Activated T-helper 1 cell treated with anti-CD3 and anti-CD28 coated beads, Interleukin-12 subunit alpha, Interleukin-12 subunit beta, Interleukin-2, Interleukin-4 antibody, amounts not matched to agents 30 ng/mL and 10 ng/mL and 1 ng/mL, durations not matched to agents 14 hours and 24 hours and 36 hours (primary cell): ENCODE measurements around the gene SLC25A17. TPM values are rescaled to one million over a fixed set of nuclear protein-coding genes. Genes with fewer than 3 reads are reported as not detected.
"Not testable (repeated sequence)": the region's sequence is repeated elsewhere in the genome, so short reads cannot be mapped to it uniquely, and the experiment has no call there.

ENCODE experiments used
- DNase-seq: peaks from one replicate; pipeline ENCODE4 v3.0.0; 2021; ENCODE audit warnings: low spot score
- H3K27ac Mint-ChIP-seq: one replicate; pipeline ENCODE4 v1.8.0; 2021; ENCODE audit warnings: mild to moderate bottlenecking, mixed read lengths
- H3K27me3 Mint-ChIP-seq: one replicate; pipeline ENCODE4 v1.8.0; 2022; ENCODE audit warnings: mild to moderate bottlenecking, moderate library complexity, mixed read lengths; ENCODE audit not compliant: insufficient read depth
- H3K36me3 Mint-ChIP-seq: one replicate; pipeline ENCODE4 v1.8.0; 2021; ENCODE audit warnings: low read depth, mixed read lengths
- H3K4me1 Mint-ChIP-seq: one replicate; pipeline ENCODE4 v1.8.0; 2021; ENCODE audit warnings: low read depth, mixed read lengths
- H3K4me3 Mint-ChIP-seq: one replicate; pipeline ENCODE4 v1.8.0; 2021; ENCODE audit warnings: mild to moderate bottlenecking, moderate library complexity, mixed read lengths
- H3K9me3 Mint-ChIP-seq: one replicate; pipeline ENCODE4 v1.8.0; 2021; ENCODE audit warnings: mixed read lengths
- intact Hi-C: fragments of 100-400 bp; cut with micrococcal nuclease; formaldehyde crosslinking; loops from one replicate; pipeline ENCODE4 v1.15.1; 2024
- total RNA-seq: library from RNA; stranded (reverse); gene quantifications from 2 replicates; pipeline ENCODE4 v1.2.3, GENCODE V29; 2022

Gene SLC25A17
- total RNA-seq, 1 donor from 2014 or later, result 34.0 TPM

- Mint-ChIP-seq H3K9me3 (no peaks in the 10 kb centered on the region), H3K27ac (no peak overlapping the region), H3K4me1 (peaks cover 10% of the 10 kb centered on the region), H3K4me3 (no peak overlapping the region), H3K36me3 (peaks cover 17% of the 10 kb centered on the region), H3K27me3 (no peaks in the 10 kb centered on the region)
- DNase-seq, result no peak
- intact Hi-C loops, result no loop called here
Measured at GRCh38 chr22:40768206-40768605, 50.9 kb downstream of the SLC25A17 start.

- intact Hi-C loops, result no loop called here
- no peak overlapping the region for H3K27ac Mint-ChIP-seq
- H3K9me3 Mint-ChIP-seq, result no peaks in the 10 kb centered on the region
- peaks cover 9% of the 10 kb centered on the region for H3K4me1 Mint-ChIP-seq
- H3K4me3 Mint-ChIP-seq, result no peak overlapping the region
- peaks cover 17% of the 10 kb centered on the region for H3K36me3 Mint-ChIP-seq
- H3K27me3 Mint-ChIP-seq, result no peaks in the 10 kb centered on the region
- no peak for DNase-seq
Measured at GRCh38 chr22:40766956-40767355, 52.2 kb downstream of the SLC25A17 start.

- Mint-ChIP-seq H3K27me3 (no peaks in the 10 kb centered on the region), H3K9me3 (no peaks in the 10 kb centered on the region), H3K4me1 (peaks cover 9% of the 10 kb centered on the region), H3K4me3 (peak overlapping the region; percentile 31), H3K36me3 (peaks cover 7% of the 10 kb centered on the region), H3K27ac (peak overlapping the region; percentile 84)
- intact Hi-C loops, result no loop called here
- DNase-seq, result no peak
Measured at GRCh38 chr22:40764763-40765441, 54.2 kb downstream of the SLC25A17 start.

GRCh38 chr22:40759294-40759840 lies 59.8 kb downstream of the SLC25A17 start:
- Mint-ChIP-seq H3K27me3 (peaks cover 5% of the 10 kb centered on the region), H3K36me3 (no peaks in the 10 kb centered on the region), H3K4me1 (peaks cover 1% of the 10 kb centered on the region), H3K4me3 (no peak overlapping the region), H3K9me3 (no peaks in the 10 kb centered on the region), H3K27ac (peak overlapping the region; percentile 23)
- DNase-seq, result no peak
- intact Hi-C loops, result no loop called here

- H3K4me3 Mint-ChIP-seq, intact Hi-C loops: not testable (repeated sequence)
- peak overlapping the region; percentile 23 for H3K27ac Mint-ChIP-seq
Measured at GRCh38 chr22:40758851-40759250, 60.3 kb downstream of the SLC25A17 start.

GRCh38 chr22:40758390-40758789 lies 60.8 kb downstream of the SLC25A17 start:
- Mint-ChIP-seq H3K27me3 (peaks cover 5% of the 10 kb centered on the region), H3K36me3 (no peaks in the 10 kb centered on the region), H3K27ac (no peak overlapping the region), H3K4me3 (no peak overlapping the region), H3K4me1 (no peaks in the 10 kb centered on the region), H3K9me3 (no peaks in the 10 kb centered on the region)
- no peak for DNase-seq
- intact Hi-C loops, result no loop called here

More at GRCh38 chr22:40758851-40759250, 60.3 kb downstream of the SLC25A17 start:
- DNase-seq, H3K9me3 Mint-ChIP-seq, H3K27me3 Mint-ChIP-seq, H3K4me1 Mint-ChIP-seq, H3K36me3 Mint-ChIP-seq: not testable (repeated sequence)

GRCh38 chr22:40757071-40757470 lies 62.1 kb downstream of the SLC25A17 start:
- H3K27me3 Mint-ChIP-seq, result peaks cover 6% of the 10 kb centered on the region
- no peaks in the 10 kb centered on the region for H3K36me3 Mint-ChIP-seq
- H3K4me1 Mint-ChIP-seq, result no peaks in the 10 kb centered on the region
- no peaks in the 10 kb centered on the region for H3K9me3 Mint-ChIP-seq
- intact Hi-C loops, result no loop called here
- no peak overlapping the region for H3K4me3 Mint-ChIP-seq
- DNase-seq, result no peak
- no peak overlapping the region for H3K27ac Mint-ChIP-seq

GRCh38 chr22:40753114-40753513 lies 66.0 kb downstream of the SLC25A17 start:
- Mint-ChIP-seq H3K4me3 (no peak overlapping the region), H3K9me3 (peaks cover 3% of the 10 kb centered on the region), H3K27me3 (peaks cover 14% of the 10 kb centered on the region), H3K27ac (no peak overlapping the region), H3K4me1 (no peaks in the 10 kb centered on the region), H3K36me3 (no peaks in the 10 kb centered on the region)
- intact Hi-C loops, result no loop called here
- no peak for DNase-seq

- Mint-ChIP-seq H3K9me3 (peaks cover 3% of the 10 kb centered on the region), H3K4me3 (no peak overlapping the region), H3K36me3 (no peaks in the 10 kb centered on the region), H3K27ac (no peak overlapping the region), H3K27me3 (peaks cover 14% of the 10 kb centered on the region), H3K4me1 (no peaks in the 10 kb centered on the region)
- intact Hi-C loops, result no loop called here
- DNase-seq, result no peak
Measured at GRCh38 chr22:40751250-40751649, 67.9 kb downstream of the SLC25A17 start.

GRCh38 chr22:40749829-40750228 lies 69.3 kb downstream of the SLC25A17 start:
- Mint-ChIP-seq H3K36me3 (no peaks in the 10 kb centered on the region), H3K4me3 (no peak overlapping the region), H3K4me1 (no peaks in the 10 kb centered on the region), H3K9me3 (peaks cover 3% of the 10 kb centered on the region), H3K27ac (no peak overlapping the region), H3K27me3 (peaks cover 9% of the 10 kb centered on the region)
- intact Hi-C loops, result no loop called here
- no peak for DNase-seq

- Mint-ChIP-seq H3K36me3 (no peaks in the 10 kb centered on the region), H3K9me3 (peaks cover 3% of the 10 kb centered on the region), H3K27me3 (peaks cover 9% of the 10 kb centered on the region), H3K4me3 (no peak overlapping the region), H3K4me1 (no peaks in the 10 kb centered on the region), H3K27ac (no peak overlapping the region)
- no peak for DNase-seq
- intact Hi-C loops, result no loop called here
Measured at GRCh38 chr22:40748388-40749355, 70.5 kb downstream of the SLC25A17 start.

GRCh38 chr22:40747361-40747760 lies 71.8 kb downstream of the SLC25A17 start:
- peaks cover 3% of the 10 kb centered on the region for H3K9me3 Mint-ChIP-seq
- H3K4me1 Mint-ChIP-seq, result no peaks in the 10 kb centered on the region
- H3K27ac Mint-ChIP-seq, result no peak overlapping the region
- H3K27me3 Mint-ChIP-seq, result peaks cover 9% of the 10 kb centered on the region
- intact Hi-C loops, result no loop called here
- H3K36me3 Mint-ChIP-seq, result no peaks in the 10 kb centered on the region
- DNase-seq, result no peak
- no peak overlapping the region for H3K4me3 Mint-ChIP-seq
